HG03520 (cell line): ENCODE measurements around the gene SLC38A8.

Experiments used
- ATAC-seq: cut with Tn5 transposase; IDR thresholded peaks from one replicate; pipeline ENCODE4 v1.9.1; 2021; ENCODE audit warnings: mild to moderate bottlenecking, moderate library complexity; ENCODE audit not compliant: unreplicated experiment

The SLC38A8 gene

GRCh38 chr16:84068783-84069462 lies 26.3 kb upstream of the SLC38A8 start:
- no peak for ATAC-seq

DNA sequence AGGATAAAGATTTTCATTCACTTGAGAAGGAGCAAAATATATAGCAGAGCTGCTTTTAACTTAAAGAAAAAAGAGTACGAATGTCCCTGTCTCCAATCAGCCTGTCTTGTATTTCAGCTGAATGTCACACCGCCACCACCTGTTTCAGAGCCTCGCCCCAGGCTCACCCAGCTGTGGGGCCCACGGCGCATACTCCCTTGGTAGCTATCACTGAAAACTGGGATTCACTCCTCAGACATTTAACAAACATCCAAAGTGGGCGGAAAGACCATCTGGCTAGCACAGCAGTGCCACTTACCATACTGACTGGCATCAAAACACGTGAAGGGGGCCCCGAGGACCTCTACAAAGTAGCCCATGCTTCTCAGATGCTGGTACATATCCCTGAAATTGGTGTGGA lies 25.4 kb upstream of the SLC38A8 start:
- no peak for ATAC-seq

- no peak for ATAC-seq
These were observed 25.0 kb upstream of the SLC38A8 start for GRCh38 chr16:84067640-84068039.

GRCh38 chr16:84065536-84066132 lies 23.0 kb upstream of the SLC38A8 start:
- no peak for ATAC-seq

DNA sequence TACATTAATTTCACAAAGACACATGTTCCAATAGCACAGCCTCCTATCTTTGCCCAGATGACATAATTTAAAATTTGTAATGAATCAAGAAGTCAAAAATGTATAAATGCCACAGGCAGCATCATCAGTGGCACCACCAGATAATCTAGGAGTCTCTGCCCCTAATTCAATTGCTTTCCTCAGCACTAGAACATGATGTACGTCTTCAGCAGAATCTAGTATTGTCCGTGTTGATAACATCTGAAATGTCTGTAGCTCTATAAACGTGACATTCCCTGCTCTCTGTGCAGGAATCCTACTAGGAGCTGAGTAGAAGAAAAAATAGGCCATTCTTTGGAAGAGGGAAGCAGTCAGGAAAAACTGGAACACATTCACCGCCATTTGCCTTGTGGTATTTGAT lies 21.4 kb upstream of the SLC38A8 start:
- ATAC-seq = no peak

GRCh38 chr16:84062734-84063640 lies 20.4 kb upstream of the SLC38A8 start:
- ATAC-seq = no peak

GRCh38 chr16:84061236-84061819 lies 18.7 kb upstream of the SLC38A8 start:
- ATAC-seq = no peak

DNA sequence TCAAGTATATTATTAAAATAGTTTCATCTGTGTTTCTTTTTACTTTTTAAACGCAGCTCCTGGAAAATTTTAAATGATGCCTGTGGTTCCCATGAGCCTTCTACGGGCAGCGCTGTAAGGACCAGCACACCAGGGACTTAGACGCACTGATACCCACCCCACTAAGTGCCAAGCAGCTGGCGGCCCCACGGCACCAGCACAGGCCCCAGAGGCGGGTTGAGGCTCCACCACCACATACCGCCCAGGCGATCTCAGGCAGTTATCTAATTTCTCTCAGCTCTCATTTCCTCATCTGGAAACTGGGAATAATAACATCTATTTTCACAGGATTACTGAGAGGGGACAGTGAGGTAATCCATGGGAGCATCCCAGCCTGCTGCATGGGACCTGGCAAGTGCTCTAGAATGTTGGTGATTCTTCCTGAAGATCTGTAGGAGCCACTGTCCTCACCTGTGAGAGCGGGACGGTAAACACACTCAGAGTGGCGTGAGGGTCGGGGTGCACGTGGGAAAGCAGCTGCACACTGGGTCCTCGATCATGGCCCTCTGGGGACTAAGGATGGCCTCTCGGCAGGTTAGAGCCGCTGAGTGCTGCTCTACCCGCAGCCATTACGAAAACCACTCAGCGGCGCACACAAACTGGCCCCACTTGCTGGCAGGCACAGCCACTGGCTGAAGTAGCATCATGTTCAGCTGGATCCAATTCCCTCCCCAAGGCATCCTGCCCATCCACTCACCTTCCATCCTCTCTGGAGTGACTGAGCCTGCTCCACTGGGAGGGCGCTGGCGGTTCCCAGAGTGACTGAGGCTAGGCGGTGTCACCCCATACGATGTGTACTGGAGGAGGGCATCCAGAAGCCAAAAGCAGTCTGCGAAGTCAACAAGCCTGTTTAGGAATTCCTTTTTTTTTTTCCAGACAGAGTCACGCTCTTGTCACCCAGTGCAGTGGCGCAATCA lies 17.6 kb upstream of the SLC38A8 start:
- ATAC-seq = no peak

DNA sequence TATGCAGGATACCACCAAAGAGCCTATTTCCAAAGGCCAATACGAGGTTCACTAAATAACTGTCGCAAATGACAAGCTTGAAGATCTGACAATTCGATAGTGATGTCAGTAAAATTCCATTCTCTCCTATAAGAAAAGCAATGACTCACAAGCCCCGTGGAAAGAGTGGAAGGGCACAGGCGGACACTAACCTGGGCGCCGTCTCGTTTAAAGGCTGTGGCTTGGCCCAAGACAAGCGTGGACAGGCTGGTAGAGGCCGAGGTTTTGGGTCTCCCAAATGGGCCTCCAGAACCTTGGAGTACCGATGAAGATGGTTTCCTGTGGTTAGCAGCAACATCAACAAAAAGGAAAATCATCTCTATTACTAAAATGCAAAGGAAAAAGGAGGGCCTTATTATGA lies 16.5 kb upstream of the SLC38A8 start:
- no peak for ATAC-seq

- ATAC-seq = no peak
These were observed 16.1 kb upstream of the SLC38A8 start for GRCh38 chr16:84058664-84059063.

DNA sequence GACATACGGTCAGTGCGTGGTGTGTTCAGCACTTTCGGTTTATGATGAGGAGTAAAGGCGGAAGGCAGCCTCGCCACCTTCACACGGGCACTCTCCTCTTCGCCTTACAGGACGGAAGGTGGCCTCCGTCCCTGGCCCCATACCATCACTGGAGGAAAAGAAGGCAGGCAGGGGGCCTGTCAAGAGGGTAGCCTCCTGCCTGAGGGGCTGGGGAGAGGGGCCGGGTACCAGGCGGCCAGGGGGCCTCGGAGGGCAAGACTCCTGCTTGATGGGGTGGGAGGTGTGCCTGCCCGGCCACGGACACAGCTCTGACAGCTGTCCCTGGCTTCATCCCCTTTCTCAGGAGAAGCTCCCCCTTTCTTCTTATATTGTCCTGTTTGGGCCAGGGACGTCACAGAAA lies 15.6 kb upstream of the SLC38A8 start:
- no peak for ATAC-seq

DNA sequence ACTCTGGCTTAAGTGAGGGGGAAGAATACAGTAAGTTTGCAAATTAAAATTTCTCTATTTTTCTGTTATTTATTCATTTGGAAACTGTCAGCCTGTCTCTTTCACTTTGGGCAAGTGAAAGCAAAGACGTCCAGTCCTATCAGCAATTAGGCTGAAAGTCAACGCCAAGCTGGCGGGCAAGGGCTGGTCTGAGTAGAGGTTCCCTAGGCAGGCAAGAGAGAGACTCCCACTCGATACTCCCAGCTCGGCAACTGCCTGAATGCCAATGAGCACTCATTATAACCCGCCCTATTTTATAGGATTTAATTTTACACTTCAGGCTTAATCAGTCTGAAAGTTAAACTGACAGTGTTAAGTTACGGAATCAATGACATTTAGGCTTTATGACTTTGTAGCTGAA lies 14.3 kb upstream of the SLC38A8 start:
- ATAC-seq = no peak

- no peak for ATAC-seq
These were observed 13.4 kb upstream of the SLC38A8 start for GRCh38 chr16:84055801-84056634.

- no peak for ATAC-seq
These were observed 12.8 kb upstream of the SLC38A8 start for GRCh38 chr16:84055366-84055765.

- no peak for ATAC-seq
These were observed 12.3 kb upstream of the SLC38A8 start for GRCh38 chr16:84054916-84055315.

DNA sequence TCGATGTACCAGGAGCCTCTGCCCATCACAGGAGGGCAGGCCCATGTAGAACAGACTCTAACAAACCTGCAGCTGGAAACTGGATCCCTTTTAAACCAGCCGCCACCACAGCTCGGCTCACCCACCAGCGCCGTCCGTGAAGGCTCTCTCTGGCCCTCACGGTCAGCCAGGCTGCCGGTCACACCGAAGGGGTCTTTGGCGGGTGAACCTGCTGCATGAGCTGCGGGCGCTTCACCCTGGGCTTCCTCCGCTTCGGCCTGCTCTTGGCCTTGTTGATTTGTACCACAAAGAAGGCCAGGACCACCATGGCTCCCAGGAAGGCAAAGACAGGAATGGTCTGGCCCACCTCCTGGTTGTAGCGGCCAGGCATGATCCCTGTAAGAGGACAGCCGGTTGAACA lies 11.7 kb upstream of the SLC38A8 start:
- ATAC-seq = no peak

GRCh38 chr16:84053237-84053636 lies 10.6 kb upstream of the SLC38A8 start:
- no peak for ATAC-seq

GRCh38 chr16:84052071-84052622 lies 9.6 kb upstream of the SLC38A8 start:
- no peak for ATAC-seq

DNA sequence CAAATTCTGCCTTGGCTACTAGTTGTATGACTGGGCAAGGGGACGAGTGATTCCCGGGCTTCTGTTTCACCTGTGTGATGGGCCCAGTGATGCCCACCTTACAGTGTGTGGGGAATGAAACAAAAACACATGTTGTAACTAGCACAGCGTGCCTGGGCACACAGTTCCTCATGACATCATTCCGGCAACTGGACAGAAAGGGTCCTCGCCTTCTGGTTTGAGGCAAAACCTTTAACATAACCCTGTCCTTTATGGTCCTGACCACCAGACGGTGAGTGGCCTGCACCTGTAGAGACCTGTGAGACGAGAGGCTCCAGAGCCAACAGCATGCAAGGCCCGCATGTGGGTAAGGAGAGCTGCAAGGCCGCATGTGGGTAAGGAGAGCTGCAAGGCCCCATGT lies 7.7 kb upstream of the SLC38A8 start:
- ATAC-seq = no peak
